ENCODE measurements around the gene ANTXR2.

- TF ChIP-seq CTCF (IDR thresholded peaks at IDR 0.05), result no peak
- TF ChIP-seq POLR2A (IDR thresholded peaks at IDR 0.05), result no peak
Measured at GRCh38 chr4:80098635-80099034, 25.6 kb upstream of the ANTXR2 start.

All from uterus (tissue), 2 donors.